HG03432 (cell line): ENCODE measurements around the gene CEACAM20.
"Not testable (repeated sequence)": the region's sequence is repeated elsewhere in the genome, so short reads cannot be mapped to it uniquely, and the experiment has no call there.

ENCODE experiments used
- ATAC-seq: cut with Tn5 transposase; IDR thresholded peaks from one replicate; pipeline ENCODE4 v1.9.1; 2021; ENCODE audit warnings: mild to moderate bottlenecking, moderate library complexity; ENCODE audit not compliant: unreplicated experiment

The CEACAM20 gene

DNA sequence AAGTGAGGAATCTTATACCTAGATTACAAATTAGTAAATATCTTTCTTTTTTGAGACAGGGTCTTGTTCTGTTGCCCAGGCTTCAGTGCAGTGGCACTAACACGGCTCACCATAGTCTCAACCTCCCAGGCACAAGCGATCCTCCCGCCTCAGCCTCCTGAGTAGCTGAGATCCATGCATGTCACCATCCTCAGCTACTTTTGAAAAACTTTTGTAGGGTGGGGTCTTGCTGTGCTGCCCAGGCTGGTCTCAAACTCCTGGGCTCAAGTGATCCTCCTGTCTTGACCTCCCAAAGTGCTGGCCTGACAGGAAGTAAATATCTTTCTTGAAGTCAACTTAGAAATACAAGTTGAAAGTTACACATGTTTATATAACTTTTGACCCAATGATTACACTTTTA is 20.0 kb upstream of the CEACAM20 start:
- no peak for ATAC-seq

DNA sequence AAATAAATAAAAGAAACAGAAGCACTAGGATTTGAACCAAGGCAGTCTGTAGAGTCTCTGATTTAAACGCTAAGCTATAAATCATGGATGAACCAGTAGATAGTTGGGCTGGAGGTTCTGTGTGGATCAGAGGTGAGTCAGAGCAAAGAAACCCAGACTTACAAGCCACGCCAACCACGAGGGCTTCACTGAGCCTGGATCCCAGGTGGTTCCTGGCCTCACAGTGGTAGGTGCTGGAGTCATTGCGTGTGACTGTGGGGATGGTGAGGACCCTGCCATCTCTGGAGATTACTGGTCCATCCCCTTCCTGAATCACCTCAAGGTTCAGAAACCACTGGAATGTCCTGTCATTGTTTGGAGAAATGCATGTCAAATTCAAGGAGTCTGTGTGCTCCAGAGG is 19.3 kb upstream of the CEACAM20 start:
- no peak for ATAC-seq

DNA sequence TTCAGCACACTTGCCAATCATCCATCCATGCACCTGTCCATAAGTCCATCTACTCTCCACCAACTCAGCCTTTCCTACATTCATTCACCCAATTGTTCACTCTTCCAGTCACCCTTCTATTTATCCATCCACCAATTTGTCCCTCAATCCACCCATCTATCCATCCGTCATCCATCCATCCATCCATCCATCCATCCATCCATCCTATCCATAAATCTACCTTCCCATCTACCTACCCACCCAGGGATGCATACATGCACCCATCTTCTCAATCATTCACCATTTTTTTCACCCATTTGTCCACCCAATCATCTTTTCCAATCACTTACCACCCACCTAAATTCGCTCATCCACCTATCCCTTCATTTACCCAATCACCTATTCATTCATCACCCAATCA is 14.6 kb upstream of the CEACAM20 start:
- ATAC-seq, result no peak

DNA sequence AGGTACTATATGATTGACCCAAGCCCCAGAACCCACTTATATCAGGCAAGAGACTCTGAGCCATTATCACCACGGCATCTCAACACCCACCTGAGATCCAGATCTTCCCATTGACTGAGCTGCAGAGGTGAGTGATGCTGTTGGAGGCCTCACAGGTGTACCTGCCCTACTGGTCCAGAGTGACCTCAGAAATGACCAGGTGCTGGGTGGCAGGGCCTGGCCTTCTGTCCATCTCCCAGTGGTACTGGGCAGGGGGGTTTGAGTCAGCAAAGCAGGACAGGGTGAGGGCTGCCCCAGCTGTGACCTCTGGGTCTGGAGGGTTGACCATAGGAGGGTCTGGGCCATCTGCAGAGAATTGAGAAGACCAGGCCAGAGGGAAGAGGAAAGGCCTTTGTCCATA is 13.2 kb upstream of the CEACAM20 start:
- ATAC-seq, result no peak

DNA sequence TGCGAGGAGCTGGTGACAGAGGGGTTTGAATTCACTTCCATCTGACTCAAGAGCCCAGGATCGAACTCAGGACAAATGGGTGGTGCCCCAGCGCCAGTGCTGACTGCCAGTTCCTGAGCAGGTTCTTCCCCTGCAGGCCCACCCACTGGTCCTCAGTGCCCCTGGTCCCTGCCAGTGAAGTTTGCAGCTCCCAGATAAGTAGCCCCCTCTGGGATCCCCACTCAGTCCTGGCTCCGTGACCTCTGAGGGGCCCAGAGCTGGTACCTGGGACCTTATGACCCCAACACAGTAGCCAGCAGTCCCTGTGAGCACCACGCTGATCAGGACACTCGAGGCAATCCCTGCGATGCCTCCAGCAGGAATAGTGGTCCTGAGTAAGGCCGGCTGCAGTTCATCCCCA is 11.3 kb upstream of the CEACAM20 start:
- ATAC-seq, result no peak

DNA sequence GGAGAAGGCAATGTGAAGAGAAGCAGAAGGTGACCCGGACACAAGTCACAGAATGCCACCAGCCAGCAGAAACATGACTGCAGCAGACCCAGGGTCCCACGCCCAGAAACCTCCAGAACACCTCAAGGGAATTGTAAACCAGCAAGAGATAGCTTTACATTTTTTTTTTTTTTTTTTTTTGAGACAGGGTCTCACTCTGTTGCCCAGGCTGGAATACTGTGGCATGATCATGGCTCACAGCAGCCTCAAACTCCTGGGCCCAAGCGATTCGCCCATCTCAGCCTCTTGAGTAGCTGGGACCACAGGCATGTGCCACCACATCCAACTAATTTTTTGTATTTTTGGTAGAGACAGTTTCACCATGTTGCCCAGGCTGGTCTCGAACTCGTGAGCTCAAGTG is 10.5 kb upstream of the CEACAM20 start:
- ATAC-seq, result no peak

DNA sequence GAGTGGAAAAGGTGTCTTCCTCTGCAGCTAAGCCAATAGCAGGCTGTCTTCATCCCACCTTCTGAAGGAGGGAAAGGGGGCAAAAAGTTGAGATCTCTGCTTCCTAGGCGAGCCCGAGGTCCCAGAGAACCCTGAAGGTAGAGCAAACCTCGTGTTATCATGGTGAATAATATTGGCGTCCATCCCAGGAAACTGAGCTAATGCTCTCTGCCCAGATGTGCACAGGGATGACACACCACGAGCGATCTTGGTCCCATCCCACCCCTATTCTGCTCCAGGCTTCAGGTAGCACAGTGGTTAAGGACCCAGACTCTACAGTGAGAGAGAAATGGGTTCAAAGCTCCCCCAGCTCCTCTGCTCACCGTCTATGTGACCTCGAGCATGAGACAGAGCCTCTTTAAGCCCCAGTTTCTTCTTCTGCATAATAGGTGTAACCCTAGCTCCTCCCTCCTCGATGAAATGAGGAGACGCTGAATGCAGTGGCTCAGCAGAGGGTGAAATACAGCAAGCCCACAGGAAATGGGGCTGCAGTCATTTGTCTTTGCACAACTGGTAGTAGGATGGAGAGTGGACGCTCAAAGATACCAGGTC is 9.9 kb upstream of the CEACAM20 start:
- no peak for ATAC-seq

DNA sequence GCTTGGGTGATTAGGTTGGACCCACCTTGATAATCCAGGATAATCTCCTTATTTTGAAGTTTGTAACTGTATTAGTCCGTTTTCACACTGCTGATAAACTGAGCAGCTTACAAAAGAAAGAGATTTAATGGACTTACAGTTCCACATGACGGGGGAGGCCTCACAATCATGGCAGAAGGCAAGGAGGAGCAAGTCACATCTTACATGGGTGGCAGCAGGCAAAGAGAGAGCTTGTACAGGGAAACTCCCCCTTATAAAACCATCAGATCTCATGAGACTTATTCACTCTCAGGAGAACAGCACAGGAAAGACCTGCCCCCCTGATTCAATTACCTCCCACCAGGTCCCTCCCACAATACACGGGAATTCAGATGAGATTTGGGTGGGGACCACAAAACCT is 5.9 kb upstream of the CEACAM20 start:
- not testable (repeated sequence) for ATAC-seq

DNA sequence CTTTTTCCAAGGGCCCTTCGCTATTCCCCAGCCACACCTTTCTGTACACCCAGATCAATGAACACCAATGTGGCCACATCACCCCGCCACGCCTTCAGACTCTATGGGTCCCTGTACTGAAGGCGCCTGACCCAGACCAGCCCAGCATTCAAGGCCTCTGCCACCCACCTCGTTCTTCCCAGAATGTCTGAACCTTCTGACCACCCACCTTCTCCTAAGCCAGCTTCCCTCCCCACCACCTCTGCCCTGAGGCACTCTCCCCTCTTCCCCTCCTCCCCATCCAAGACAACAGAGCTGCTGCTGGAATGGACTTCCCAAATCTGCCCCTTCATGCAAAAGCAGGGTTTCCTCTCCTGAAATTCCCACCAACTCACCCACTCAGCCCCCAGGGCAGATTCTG is 3.3 kb upstream of the CEACAM20 start:
- no peak for ATAC-seq

DNA sequence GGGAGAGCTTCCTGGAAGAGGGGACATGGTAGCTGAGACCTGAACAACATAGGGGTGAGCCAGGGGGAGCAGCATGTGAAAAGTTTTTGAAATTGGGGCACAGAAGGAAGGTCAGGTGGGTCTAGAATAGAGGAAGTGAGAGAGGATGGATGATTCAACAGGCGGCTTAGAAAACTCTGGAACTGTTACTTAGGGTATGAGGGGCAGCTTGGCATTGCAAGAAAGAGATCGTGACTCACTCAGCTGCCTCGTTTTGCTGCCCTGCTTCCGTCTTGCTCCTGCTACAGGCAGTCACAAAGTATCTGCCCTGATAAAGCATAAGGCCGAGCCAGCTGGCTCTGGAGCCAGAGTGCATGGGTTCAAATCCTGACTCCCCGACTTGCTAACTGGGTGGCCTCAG is 1.3 kb upstream of the CEACAM20 start:
- ATAC-seq, result no peak

DNA sequence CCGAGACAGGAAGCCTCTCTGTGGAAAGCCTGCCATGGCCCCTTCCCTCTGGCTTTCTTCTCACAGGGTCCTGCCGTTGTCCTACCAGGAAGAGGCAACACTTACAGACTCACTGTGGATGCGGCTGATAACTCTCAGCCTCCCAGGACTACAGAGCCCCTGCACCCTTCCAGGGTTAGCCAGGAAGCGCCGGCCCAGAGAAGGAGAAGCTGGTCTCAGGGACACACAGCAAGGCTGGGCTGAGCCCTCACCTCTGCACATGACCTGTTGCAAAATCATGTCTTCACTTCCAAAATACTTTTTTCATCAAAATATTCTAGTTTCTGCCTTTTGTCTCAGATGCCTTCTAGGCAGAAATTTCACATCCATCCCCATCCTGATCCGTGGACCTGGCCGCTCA is 1.9 kb downstream of the CEACAM20 start:
- ATAC-seq, result no peak

DNA sequence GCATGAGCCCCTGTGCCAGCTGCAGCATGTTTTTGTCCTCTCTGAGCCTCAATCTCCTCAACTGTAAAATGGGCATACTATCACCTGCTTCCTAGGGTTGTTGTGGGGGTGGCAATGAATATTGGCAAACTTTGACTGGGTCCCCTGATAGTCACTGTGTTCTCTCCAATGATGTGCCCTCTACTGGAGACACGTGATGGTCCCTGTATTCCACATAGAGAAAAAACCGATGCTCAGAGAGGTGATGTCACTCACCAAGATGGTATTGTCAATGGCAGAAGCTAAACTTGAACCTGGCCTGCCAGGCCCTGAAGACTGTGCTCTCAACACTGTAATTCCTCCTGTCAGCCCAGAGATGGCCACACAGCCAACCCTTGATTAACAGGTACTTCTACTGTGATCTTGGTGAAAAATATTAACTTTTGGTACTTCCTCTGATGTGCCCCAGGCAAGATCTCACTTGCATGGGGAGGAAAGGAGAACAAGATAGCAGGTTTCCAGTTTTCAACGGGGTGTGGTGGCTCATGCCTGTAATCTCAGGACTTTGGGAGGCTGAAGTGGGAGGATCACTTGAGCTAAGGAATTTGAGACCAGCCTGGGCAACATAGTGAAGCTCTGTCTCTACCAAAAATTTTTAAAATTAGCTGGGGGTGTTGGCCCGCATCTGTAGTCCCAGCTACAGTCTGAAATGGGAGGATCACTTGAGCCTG is 3.6 kb downstream of the CEACAM20 start:
- ATAC-seq, result no peak

DNA sequence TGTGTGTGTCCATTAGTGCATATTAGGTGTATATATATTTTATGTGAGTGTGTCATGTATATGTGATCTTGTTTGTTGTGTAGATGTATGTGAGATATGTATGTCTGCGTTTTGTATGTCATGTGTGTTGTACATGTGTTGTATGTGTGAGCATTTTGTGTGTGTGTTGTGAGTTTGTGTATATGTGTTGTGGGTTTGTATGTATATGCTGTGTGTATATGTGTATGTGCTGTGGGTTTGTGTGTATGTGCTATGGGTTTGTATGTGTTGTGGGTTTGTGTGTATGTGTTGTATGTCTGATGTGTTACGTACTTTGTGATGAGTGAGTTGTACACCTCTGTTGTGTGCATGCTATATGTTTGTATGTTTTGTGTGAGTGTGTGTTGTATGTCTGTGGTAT is 8.1 kb downstream of the CEACAM20 start:
- ATAC-seq, result no peak

DNA sequence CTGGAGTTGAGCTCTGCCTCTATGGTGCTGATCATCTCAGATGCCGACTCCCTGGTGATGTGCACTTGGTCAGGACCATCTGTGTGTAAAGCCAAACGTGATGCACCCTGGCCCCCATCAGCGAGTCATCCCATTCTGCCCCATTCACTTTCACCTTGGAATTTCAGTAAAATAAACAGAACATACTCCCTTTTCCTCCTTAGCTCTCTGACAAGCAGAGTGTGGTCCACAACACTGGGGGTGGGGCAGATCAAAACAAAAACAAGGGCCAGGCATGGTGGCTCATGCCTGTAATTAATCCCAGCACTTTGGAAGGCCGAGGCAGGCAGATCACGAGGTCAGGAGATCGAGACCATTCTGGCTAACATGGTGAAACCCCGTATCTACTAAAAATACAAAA is 12.3 kb downstream of the CEACAM20 start:
- ATAC-seq, result no peak

DNA sequence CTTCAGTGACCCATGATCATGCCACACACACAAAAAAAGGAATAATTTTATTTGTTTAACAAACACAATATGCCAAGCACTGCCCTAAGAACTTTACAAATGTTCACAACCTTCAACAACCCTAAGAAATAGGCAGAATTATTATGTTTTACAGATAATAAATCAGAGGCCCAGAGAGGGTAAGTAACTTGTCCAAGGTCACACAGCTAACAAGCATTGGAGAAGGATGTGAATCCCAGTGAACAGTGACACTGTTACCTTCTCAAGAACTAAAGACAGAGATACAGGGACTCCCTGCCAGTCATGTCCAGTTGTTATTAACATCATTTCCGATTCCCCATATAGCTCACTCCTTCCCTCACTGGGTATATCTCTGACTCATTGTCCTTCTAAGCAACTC is 13.6 kb downstream of the CEACAM20 start:
- no peak for ATAC-seq

DNA sequence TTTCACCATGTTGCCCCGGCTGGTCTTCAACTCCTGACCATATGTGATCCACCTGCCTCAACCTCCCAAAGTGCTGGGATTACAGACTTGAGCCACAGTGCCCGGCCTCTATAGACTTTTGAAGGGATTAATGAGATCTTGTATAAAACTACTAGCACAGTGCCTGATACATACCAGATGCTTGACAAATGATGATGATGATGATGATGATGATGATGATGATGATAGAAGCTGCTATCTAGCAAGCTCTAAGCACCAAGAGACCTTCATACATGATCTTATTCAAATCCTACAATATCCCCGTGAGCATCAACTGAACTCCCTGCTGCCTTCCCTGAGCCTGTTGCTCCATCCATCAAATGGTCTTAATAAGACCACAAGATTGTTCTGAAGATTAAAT is 14.4 kb downstream of the CEACAM20 start:
- ATAC-seq, result no peak

DNA sequence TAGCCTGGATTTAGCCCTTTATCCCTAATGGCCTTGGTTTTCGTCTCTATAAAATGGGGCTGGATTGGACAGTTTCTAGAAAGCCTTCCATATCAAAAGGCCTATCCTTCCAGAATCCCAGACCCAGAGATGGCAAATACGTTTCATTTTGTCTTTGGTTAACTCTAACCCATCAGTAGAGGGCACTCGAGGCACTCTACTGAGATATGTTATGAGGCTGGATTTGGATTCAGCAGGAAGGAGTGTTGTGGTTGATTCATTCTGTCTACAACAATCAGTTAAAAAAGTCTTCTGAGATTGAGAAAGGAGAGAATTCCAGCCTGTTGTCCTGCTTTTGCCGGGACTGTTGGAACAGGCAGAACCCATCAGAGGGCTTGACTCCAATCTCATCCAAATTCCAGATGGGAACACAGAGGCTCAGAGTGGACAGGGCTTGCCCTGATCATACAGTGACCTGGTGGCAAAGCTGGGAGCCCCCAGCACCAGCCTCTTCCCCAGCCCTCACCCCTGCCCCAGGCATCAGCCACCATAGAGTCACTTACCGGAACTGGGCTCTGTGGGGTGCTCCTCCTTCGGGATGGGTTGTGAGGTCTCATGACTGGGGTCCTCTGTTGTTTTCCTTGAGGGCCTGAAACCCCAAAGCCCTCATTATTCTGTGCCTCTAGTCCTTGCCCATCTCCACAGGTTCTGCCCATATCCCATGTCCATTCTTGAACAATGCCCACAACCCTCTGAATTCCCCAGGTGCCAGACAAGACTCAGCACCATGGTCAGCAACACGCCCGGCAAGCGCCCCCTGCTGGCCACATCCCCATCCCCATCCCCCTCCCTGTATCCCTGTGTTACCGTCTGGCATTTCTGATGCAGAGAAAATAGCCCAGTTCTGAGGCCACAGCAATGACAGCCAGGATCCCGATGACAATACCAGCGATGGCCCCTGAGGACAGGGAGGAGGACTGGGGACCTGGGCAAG is 16.9 kb downstream of the CEACAM20 start:
- no peak for ATAC-seq

DNA sequence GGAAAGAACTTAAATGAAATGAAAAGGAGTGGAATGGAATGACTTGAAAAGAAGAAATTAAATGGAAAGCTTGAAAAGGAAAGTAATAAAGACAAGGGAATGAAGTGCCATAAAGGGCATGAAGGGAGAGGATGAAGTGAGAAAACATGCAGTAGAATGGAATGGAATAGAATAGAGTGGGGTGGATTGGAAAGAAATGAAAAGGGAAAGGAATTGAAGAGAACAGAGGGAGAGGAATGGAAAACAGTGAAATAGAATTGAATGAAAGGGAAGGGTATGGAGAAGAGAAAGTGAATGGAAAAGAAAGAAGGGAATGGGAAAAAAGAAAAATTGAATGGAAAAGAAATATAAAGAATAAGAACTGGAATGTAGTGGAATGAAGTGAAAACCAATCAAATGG is 20.0 kb downstream of the CEACAM20 start:
- no peak for ATAC-seq

DNA sequence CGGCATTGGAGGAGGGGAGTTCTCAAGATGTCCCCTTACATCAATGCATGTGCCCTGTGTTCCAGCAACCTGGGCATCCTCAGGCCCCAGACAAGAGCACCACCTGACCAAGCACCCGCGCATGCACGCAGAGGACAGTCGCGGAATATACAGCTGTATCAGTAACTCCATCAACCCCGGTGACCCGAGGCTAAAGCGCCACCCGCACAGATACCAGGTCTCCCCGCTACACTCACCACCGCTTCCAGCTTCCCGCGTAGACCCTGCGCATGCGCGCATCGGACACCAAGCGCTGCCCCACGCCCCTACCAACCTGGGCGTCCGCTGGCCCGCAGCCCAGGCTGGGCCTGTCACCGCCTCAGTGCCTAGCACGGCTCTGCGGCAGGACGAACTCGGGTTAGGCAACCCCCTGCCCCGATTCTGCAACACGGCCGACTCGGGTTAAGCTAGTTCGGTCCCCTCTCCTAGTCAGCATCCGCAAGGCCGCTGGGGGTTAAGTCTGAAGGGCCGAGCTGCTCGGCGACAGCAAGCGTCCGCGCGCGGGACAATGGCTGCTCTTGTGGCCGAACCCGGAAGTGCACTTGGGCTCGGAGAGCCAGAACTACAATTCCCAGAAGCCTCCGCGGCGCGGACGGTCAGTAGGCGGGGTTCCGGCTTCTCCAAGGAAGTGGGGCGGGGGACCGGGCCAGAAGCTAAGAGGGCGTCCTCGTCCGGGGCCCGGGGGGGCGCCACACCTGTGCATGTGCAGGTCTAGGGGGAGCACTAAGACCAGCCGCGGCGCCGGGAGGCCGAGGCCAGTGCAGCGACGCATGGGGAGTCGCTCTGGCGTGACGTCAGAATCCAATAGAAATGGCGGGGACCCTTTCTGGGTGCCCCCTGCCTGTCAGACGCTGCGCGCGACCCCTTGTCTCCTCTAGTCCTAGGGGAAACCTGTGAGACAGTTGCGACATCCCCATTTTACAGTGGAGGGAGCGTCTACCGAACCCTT is 29.2 kb downstream of the CEACAM20 start, which contains the start of gene ZNF180:
ZNF180 (minus strand) TSS at position 561 of the 988 bp plus-strand sequence. CDS start 3,188 bp downstream, outside the sequence.
- peak; percentile 92 for ATAC-seq

DNA sequence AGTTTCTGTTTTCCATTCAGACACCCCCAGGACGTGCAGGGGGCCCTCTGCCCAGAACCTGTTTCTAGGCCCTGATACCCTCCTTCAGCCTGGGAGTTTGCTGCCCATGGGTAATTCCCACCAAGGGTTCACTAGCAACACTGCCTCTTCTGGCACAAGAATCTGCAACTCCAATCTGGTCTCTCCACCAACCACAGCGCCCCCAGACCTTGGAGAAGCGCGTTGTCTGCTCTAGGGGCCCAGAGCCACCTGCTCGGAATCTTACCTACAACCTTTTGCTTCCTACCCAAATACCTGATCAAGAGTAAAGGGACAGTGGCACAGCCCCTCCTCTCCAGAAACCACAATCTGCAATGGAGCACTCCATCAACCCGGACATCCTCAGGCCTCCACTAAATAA is 29.9 kb downstream of the CEACAM20 start:
- ATAC-seq, result no peak
